Adipocyte (in vitro differentiated cells): ENCODE measurements around the gene ABCD2.
"Not testable (repeated sequence)": the region's sequence is repeated elsewhere in the genome, so short reads cannot be mapped to it uniquely, and the experiment has no call there.

Experiments used
- DNase-seq: peaks from one replicate; pipeline ENCODE4 v3.0.0-alpha.2; 2015; ENCODE audit warnings: low read depth
- H3K27me3 ChIP-seq: replicated peaks from 2 replicates; pipeline ENCODE4 v1.7.0; 2013; ENCODE audit warnings: mild to moderate bottlenecking, low read length, moderate library complexity; ENCODE audit not compliant: control insufficient read depth, insufficient read depth
- H3K36me3 ChIP-seq: 2 replicates; pipeline ENCODE4 v1.7.0; 2013; ENCODE audit warnings: low read length, mild to moderate bottlenecking, moderate library complexity; ENCODE audit not compliant: control insufficient read depth, insufficient read depth, severe bottlenecking
- H3K4me1 ChIP-seq: 2 replicates; pipeline ENCODE4 v1.7.0; 2013; ENCODE audit warnings: mild to moderate bottlenecking, low read length, moderate library complexity; ENCODE audit not compliant: control insufficient read depth, insufficient read depth
- H3K4me3 ChIP-seq: 2 replicates; pipeline ENCODE4 v1.7.0; 2013; ENCODE audit warnings: mild to moderate bottlenecking, low read length, moderate library complexity
- H3K9ac ChIP-seq: 2 replicates; pipeline ENCODE4 v1.7.0; 2013; ENCODE audit warnings: mild to moderate bottlenecking, low read length, moderate library complexity
- H3K9me3 ChIP-seq: 2 replicates; pipeline ENCODE4 v1.7.0; 2013; ENCODE audit warnings: mild to moderate bottlenecking, low read length, moderate library complexity; ENCODE audit not compliant: control insufficient read depth

Gene ABCD2

GRCh38 chr12:39612250-39612649 lies 7.4 kb downstream of the ABCD2 start:
- H3K4me3 ChIP-seq: peak overlapping the region; percentile 45
- no peak for DNase-seq
- no peaks in the 10 kb centered on the region for H3K9me3 ChIP-seq
- H3K36me3 ChIP-seq: peaks cover 38% of the 10 kb centered on the region
- H3K27me3 ChIP-seq: no peaks in the 10 kb centered on the region
- peaks cover 27% of the 10 kb centered on the region for H3K4me1 ChIP-seq
- H3K9ac ChIP-seq: no peak overlapping the region

- peaks cover 30% of the 10 kb centered on the region for H3K4me1 ChIP-seq
- DNase-seq: no peak
Measured at GRCh38 chr12:39611818-39612217, 7.8 kb downstream of the ABCD2 start.

DNA sequence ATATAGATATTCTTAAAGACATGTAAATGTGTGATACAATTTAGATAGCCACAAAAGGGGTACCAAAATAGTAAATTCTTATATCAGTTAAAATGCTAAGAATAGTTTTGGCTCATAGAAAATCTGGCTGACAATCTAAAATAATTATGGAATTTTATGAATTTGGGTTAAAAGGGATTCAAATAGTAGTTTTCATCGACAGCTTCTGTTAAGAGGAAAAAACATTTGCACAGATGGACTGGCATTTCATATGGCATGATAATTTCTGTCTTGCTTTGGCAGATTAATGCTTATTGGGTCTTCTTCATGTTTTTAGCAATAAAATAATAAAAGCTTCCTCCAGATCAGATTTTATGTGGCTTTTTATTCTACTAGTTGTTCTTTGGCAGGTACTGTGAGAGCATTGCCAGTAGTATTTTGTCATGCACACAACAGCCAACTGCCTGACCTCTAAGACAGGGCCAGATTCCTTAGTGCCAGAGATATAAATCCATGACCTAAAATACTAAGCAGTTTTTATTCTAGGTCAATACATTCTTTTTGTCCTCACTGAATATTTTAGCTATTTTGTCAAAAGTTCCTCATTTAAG lies 9.1 kb downstream of the ABCD2 start:
- H3K36me3 ChIP-seq: peaks cover 53% of the 10 kb centered on the region

More at GRCh38 chr12:39611818-39612217, 7.8 kb downstream of the ABCD2 start:
- H3K9me3 ChIP-seq: no peaks in the 10 kb centered on the region
- H3K4me3 ChIP-seq: peak overlapping the region; percentile 45
- no peaks in the 10 kb centered on the region for H3K27me3 ChIP-seq
- H3K36me3 ChIP-seq: peaks cover 43% of the 10 kb centered on the region
- no peak overlapping the region for H3K9ac ChIP-seq

DNA sequence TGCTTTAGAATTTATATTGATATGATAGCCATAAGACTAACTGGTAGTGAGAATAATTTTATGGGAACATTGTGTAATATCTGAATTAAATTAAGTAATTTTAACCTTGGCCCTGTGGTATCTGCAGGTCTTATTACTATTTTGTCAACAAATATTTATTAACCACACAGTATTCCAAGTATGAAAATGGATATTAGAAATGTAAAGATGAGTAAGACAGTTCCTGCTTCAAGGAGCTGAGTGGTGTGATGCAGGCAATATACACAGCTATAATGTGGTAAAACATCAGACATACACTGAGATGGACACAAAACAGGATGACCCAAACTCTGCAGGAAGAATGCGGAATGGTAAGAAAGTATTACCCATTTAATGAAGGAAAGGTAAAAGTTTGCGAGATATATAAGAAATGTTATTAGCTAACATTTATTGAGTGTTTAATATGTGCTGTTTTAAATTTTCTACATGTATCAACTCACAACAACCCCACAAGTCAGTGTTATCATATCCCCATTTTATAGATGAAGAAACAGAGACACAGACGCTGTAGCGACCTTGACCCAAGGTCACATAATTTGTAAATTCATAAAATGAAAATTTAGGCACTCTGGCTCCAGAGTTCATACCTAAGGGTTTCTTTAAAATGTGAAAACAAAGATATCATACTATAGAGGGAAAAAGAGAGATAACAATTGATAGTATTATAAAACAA lies 12.7 kb downstream of the ABCD2 start:
- Histone ChIP-seq H3K4me3 (no peak overlapping the region), H3K36me3 (peaks cover 69% of the 10 kb centered on the region), H3K4me1 (peaks cover 47% of the 10 kb centered on the region), H3K9me3 (no peaks in the 10 kb centered on the region), H3K27me3 (no peaks in the 10 kb centered on the region), H3K9ac (no peak overlapping the region)
- DNase-seq: no peak

More for the DNA sequence above, 9.1 kb downstream of the ABCD2 start:
- no peaks in the 10 kb centered on the region for H3K27me3 ChIP-seq
- no peak overlapping the region for H3K9ac ChIP-seq
- no peaks in the 10 kb centered on the region for H3K9me3 ChIP-seq
- H3K4me1 ChIP-seq: peaks cover 39% of the 10 kb centered on the region
- no peak for DNase-seq
- no peak overlapping the region for H3K4me3 ChIP-seq

DNA sequence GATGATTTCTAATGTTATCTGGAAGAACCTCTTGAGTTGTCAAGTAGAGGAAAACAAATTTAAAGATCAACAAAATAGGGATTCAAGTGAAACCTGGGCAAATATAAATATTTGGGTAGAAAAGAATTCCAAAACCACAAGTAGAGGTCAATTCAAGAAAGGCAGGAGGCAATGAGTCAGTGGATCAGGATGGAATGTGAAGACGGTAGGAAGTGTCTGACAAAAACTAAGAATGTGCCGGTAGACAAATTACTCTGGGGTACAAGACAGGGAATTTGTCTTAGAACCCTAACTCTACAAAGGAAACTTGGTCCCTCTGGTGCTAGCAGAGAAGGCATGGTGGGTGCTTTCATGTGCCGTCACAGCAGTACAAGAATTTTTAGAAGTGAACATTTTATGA lies 13.6 kb downstream of the ABCD2 start:
- no peak for DNase-seq
- peaks cover 41% of the 10 kb centered on the region for H3K4me1 ChIP-seq
- H3K9me3 ChIP-seq: no peaks in the 10 kb centered on the region
- H3K9ac ChIP-seq: no peak overlapping the region
- peak overlapping the region; percentile 5 for H3K4me3 ChIP-seq
- no peaks in the 10 kb centered on the region for H3K27me3 ChIP-seq
- H3K36me3 ChIP-seq: peaks cover 67% of the 10 kb centered on the region

GRCh38 chr12:39605501-39605900 lies 14.1 kb downstream of the ABCD2 start:
- peak overlapping the region; percentile 5 for H3K4me3 ChIP-seq
- H3K36me3 ChIP-seq: peaks cover 70% of the 10 kb centered on the region
- no peaks in the 10 kb centered on the region for H3K27me3 ChIP-seq
- no peak for DNase-seq
- peaks cover 36% of the 10 kb centered on the region for H3K4me1 ChIP-seq
- no peaks in the 10 kb centered on the region for H3K9me3 ChIP-seq
- no peak overlapping the region for H3K9ac ChIP-seq

GRCh38 chr12:39603065-39603464 lies 16.5 kb downstream of the ABCD2 start:
- no peak for DNase-seq
- Histone ChIP-seq H3K36me3 (peaks cover 65% of the 10 kb centered on the region), H3K4me1 (peaks cover 45% of the 10 kb centered on the region), H3K27me3 (no peaks in the 10 kb centered on the region), H3K4me3 (no peak overlapping the region), H3K9me3 (no peaks in the 10 kb centered on the region), H3K9ac (no peak overlapping the region)

GRCh38 chr12:39601951-39602350 lies 17.7 kb downstream of the ABCD2 start:
- peaks cover 56% of the 10 kb centered on the region for H3K36me3 ChIP-seq
- peaks cover 54% of the 10 kb centered on the region for H3K4me1 ChIP-seq
- DNase-seq, H3K9me3 ChIP-seq, H3K9ac ChIP-seq, H3K4me3 ChIP-seq, H3K27me3 ChIP-seq: not testable (repeated sequence)

GRCh38 chr12:39595928-39596327 lies 23.7 kb downstream of the ABCD2 start:
- Histone ChIP-seq H3K4me1 (peaks cover 65% of the 10 kb centered on the region), H3K9me3 (no peaks in the 10 kb centered on the region), H3K27me3 (no peaks in the 10 kb centered on the region), H3K36me3 (peaks cover 31% of the 10 kb centered on the region), H3K9ac (peak overlapping the region; percentile 74), H3K4me3 (peak overlapping the region; percentile 39)
- DNase-seq: peak; percentile 7

- DNase-seq: no peak
Measured at GRCh38 chr12:39592295-39592694, 27.3 kb downstream of the ABCD2 start.

GRCh38 chr12:39588348-39588747 lies 31.3 kb downstream of the ABCD2 start:
- Histone ChIP-seq H3K4me3 (peak overlapping the region; percentile 46), H3K9ac (peak overlapping the region; percentile 66), H3K27me3 (no peaks in the 10 kb centered on the region), H3K4me1 (peaks cover 43% of the 10 kb centered on the region), H3K9me3 (peaks cover 6% of the 10 kb centered on the region), H3K36me3 (peaks cover 30% of the 10 kb centered on the region)
- no peak for DNase-seq

More at GRCh38 chr12:39592295-39592694, 27.3 kb downstream of the ABCD2 start:
- Histone ChIP-seq H3K27me3 (no peaks in the 10 kb centered on the region), H3K4me3 (no peak overlapping the region), H3K9me3 (no peaks in the 10 kb centered on the region), H3K36me3 (peaks cover 18% of the 10 kb centered on the region), H3K9ac (no peak overlapping the region), H3K4me1 (peaks cover 53% of the 10 kb centered on the region)
